ENCODE data around the gene FNBP1L.
"Not testable (repeated sequence)": the region's sequence is repeated elsewhere in the genome, so short reads cannot be mapped to it uniquely, and the experiment has no call there.

FNBP1L gene

DNA sequence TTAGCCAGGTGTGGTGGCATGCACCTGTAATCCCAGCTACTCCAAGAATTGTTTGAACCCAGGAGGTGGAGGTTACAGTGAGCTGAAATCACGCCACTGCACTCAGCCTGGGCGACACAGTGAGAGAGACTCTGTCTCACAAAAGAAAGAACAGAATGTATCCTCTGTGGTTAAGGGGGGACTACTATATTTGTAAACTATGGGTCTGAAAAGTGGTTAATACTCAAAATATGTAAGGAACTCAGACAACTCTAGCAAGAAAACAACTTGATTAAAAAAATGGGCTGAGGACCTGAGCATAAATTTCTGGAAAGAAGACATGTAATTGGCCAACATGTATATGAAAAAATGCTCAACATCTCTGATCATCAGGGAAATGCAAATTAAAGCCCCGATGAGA, 11.2 kb downstream of the FNBP1L start:
- FAIRE-seq (no peak), DNase-seq (ENCODE audit: insufficient read length, low spot score) (no peak)
- no peak for TF ChIP-seq POLR2A (IDR thresholded peaks at IDR 0.05; ENCODE audit: low read depth, low read length)

DNA sequence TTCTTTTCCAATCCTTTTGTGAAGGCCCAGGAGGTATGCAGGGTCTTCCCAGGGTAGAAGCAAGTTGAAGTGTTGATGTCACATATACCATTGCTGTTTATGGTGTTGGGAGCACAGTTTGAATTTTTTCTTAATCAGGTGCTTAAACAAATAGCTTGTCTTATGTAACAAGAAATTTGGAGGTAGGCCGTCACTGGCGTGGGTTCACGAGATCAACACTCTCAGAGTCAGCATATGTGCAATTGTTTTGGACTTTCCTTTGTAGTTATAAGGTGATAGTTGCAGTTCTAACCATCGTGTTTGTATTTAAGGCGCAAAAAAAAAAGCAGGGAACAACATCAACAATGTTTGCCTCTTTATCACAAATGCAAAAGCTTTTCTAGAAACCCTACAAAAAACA, 13.3 kb downstream of the FNBP1L start:
- FAIRE-seq (peak; percentile 20), DNase-seq (ENCODE audit: insufficient read length, low spot score) (no peak)
- TF ChIP-seq POLR2A (IDR thresholded peaks at IDR 0.05; ENCODE audit: low read depth, low read length): no peak

DNA sequence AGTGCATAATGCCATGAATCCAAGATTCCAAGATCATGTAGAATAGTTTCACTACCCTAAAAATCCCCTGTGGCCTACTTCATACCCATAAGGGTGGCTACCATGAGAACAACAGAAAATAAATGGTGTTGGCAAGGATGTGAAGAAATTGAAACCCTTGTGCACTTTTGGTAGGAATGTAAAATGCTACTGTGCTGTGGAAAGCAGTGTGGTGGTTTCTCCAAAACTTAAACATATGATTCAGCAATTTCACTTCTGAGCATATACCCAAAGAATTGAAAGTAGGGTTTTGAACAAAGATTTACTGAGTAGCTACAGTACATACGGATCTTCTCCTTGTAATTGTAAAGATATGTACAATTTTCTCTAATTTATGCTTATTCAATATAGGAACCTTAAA, 16.0 kb downstream of the FNBP1L start:
- TF ChIP-seq POLR2A (IDR thresholded peaks at IDR 0.05; ENCODE audit: low read depth, low read length): no peak
- no peak for FAIRE-seq
- DNase-seq (ENCODE audit: insufficient read length, low spot score): no peak

GRCh38 chr1:93465371-93466082, 17.6 kb downstream of the FNBP1L start:
- not testable (repeated sequence) for DNase-seq (ENCODE audit: insufficient read length, low spot score); FAIRE-seq

DNA sequence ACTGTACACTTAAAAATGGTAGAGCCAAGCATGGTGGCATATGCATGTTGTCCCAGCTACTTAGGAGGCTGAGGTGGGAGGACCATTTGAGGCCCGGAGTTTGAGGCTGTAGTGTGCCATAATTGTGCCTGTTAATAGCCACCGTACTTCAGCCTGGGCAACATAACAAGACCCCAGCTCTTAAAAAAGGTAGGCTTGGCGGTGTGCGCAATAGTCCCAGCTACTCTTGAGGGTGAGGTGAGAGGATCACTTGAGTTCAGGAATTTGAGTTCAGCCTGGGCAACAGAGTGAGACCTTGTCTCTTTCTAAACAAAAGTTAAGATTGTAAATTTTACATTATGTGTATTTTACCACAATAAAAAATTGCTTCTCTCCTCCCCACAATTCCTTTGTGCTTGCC, 19.7 kb downstream of the FNBP1L start:
- DNase-seq (ENCODE audit: insufficient read length, low spot score) (no peak), FAIRE-seq (no peak)
- TF ChIP-seq POLR2A (IDR thresholded peaks at IDR 0.05; ENCODE audit: low read depth, low read length): no peak

DNA sequence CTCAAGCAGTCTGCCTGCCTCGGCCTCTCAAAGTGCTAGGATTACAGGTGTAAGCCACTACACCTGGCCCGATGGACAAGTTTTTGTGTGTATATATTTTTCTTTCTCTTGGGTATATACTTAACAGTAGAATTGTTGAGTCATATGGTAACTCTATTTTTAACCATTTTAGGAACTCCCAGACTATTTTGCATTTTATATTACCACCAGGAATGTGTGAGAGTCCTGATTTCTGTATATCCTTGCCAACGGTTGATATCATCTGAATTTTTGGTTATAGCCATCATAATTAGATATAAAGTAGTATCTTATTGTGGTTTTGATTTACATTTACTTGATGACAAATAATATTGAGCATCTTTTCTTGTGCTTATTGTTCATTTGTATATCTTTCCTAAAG, 20.7 kb downstream of the FNBP1L start:
- FAIRE-seq: no peak
- no peak for DNase-seq (ENCODE audit: insufficient read length, low spot score)
- TF ChIP-seq POLR2A (IDR thresholded peaks at IDR 0.05; ENCODE audit: low read depth, low read length): no peak

- not testable (repeated sequence) for FAIRE-seq; DNase-seq (ENCODE audit: insufficient read length, low spot score)
These were observed 21.3 kb downstream of the FNBP1L start for GRCh38 chr1:93469223-93469622.

GRCh38 chr1:93471284-93471683, 23.4 kb downstream of the FNBP1L start:
- DNase-seq (ENCODE audit: insufficient read length, low spot score) (no peak), FAIRE-seq (no peak)
- TF ChIP-seq POLR2A (IDR thresholded peaks at IDR 0.05; ENCODE audit: low read depth, low read length): no peak

DNA sequence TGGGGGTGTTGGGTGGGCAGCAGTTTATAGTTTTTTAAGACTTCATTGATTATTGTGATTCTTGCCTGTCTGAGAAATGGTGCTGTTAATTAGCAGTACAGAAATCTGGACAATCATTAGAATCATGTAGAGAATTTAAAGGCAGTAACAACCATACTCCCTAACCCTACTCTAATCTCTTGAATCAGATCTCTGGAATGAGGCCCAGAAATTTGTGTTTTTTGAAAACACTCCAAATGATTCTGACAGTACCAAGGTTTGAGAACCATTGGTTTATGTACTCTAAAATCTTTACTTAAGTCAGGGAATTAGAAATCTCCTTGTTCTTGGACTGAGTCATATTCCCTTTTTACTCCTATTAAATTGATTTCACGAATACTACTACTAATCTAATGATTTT, 24.0 kb downstream of the FNBP1L start:
- TF ChIP-seq POLR2A (IDR thresholded peaks at IDR 0.05; ENCODE audit: low read depth, low read length): no peak
- DNase-seq (ENCODE audit: insufficient read length, low spot score) (no peak), FAIRE-seq (peak; percentile 95)

- no peak for TF ChIP-seq POLR2A (IDR thresholded peaks at IDR 0.05; ENCODE audit: low read depth, low read length)
- FAIRE-seq (no peak), DNase-seq (ENCODE audit: insufficient read length, low spot score) (no peak)
These were observed 26.4 kb downstream of the FNBP1L start for GRCh38 chr1:93474321-93474720.

DNA sequence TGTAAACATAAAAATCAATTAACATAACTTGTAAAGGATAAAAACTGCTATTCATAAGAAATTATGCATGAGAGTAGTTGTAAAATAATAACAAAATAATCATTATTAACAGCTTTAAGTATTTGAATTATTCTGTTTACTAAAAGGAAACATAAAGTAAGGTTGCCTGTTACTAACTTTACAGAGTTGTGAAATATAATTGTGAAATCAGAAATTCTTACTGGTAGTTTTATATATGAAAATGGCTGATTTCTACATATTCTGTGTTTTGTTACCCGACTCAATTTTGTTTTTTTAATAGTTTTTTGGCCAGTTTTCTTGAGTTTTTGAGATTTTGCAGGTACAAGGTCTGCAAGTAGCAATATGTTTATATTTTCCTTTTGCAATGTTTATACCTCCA, 27.8 kb downstream of the FNBP1L start:
- no peak for TF ChIP-seq POLR2A (IDR thresholded peaks at IDR 0.05; ENCODE audit: low read depth, low read length)
- DNase-seq (ENCODE audit: insufficient read length, low spot score) (no peak), FAIRE-seq (no peak)

DNA sequence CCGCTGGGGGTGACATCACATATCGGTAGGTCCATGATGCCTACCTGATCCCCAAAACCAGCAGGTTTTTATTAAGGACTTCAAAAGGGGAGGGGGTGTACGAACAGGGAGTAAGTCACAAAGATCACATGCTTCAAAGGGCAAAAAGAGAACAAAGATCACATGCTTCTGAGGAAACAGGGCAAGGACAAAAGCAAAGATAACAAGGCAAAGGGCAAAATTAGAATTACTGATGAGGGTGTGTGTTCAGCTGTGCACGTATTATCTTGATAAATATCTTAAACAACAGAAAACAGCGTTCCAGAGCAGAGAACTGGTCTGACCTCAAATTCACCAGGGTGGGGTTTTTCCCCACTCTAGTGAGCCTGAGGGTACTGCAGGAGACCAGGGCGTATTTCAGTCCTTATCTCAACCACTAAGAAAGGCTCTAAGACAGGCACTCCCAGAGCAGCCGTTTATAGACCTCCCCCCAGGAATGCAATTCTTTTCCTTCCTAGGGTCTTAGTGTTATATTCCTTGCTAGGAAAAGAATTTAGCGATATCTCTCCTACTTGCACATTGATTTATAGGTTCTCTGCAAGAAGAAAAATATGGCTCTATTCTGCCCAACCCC, 31.3 kb downstream of the FNBP1L start:
- FAIRE-seq; DNase-seq (ENCODE audit: insufficient read length, low spot score): not testable (repeated sequence)

- FAIRE-seq; DNase-seq (ENCODE audit: insufficient read length, low spot score): not testable (repeated sequence)
These were observed 34.0 kb downstream of the FNBP1L start for GRCh38 chr1:93481899-93482298.

- no peak for FAIRE-seq
These were observed 35.3 kb downstream of the FNBP1L start for GRCh38 chr1:93483200-93483599.

GRCh38 chr1:93483606-93484005, 35.7 kb downstream of the FNBP1L start:
- no peak for DNase-seq (ENCODE audit: insufficient read length, low spot score)

More at GRCh38 chr1:93483200-93483599, 35.3 kb downstream of the FNBP1L start:
- no peak for TF ChIP-seq POLR2A (IDR thresholded peaks at IDR 0.05; ENCODE audit: low read depth, low read length)
- DNase-seq (ENCODE audit: insufficient read length, low spot score): no peak

More at GRCh38 chr1:93483606-93484005, 35.7 kb downstream of the FNBP1L start:
- no peak for FAIRE-seq
- TF ChIP-seq POLR2A (IDR thresholded peaks at IDR 0.05; ENCODE audit: low read depth, low read length): no peak

Measured in H54 (cell line).